ENCODE data around the gene NEUROD2.

NEUROD2 gene

DNA sequence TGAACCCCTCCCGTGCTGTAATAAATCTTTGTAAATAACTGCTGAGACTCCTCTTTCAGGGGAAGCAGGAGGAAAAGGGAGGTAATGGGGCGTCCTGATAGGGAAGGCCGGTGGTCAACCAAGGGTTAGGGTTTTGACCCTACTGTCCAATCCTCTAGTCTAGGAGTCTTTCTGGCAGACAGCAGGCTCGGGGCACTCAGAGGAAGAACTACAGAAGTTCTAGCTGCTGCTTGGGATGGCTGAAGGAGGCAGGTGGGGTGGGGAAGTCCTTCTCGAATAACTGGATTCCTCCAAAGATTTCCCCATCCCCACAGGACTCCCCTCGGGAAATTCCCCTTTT lies 28.8 kb upstream of the NEUROD2 start:
- TF ChIP-seq, protein P1, sequence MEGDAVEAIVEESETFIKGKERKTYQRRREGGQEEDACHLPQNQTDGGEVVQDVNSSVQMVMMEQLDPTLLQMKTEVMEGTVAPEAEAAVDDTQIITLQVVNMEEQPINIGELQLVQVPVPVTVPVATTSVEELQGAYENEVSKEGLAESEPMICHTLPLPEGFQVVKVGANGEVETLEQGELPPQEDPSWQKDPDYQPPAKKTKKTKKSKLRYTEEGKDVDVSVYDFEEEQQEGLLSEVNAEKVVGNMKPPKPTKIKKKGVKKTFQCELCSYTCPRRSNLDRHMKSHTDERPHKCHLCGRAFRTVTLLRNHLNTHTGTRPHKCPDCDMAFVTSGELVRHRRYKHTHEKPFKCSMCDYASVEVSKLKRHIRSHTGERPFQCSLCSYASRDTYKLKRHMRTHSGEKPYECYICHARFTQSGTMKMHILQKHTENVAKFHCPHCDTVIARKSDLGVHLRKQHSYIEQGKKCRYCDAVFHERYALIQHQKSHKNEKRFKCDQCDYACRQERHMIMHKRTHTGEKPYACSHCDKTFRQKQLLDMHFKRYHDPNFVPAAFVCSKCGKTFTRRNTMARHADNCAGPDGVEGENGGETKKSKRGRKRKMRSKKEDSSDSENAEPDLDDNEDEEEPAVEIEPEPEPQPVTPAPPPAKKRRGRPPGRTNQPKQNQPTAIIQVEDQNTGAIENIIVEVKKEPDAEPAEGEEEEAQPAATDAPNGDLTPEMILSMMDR (IDR thresholded peaks at IDR 0.05; ENCODE audit: borderline replicate concordance, control extremely low read depth, extremely low read depth, insufficient read depth, missing control alignments): no peak
- DNase-seq (ENCODE audit: low spot score): no peak
- in situ Hi-C loops (cut with MboI; ENCODE audit: low sequenced_read_pairs, unreplicated experiment): loop anchor here (10.0 kb wide), 1 partner anchor 108 kb away; no protein-coding TSS in a partner anchor

DNA sequence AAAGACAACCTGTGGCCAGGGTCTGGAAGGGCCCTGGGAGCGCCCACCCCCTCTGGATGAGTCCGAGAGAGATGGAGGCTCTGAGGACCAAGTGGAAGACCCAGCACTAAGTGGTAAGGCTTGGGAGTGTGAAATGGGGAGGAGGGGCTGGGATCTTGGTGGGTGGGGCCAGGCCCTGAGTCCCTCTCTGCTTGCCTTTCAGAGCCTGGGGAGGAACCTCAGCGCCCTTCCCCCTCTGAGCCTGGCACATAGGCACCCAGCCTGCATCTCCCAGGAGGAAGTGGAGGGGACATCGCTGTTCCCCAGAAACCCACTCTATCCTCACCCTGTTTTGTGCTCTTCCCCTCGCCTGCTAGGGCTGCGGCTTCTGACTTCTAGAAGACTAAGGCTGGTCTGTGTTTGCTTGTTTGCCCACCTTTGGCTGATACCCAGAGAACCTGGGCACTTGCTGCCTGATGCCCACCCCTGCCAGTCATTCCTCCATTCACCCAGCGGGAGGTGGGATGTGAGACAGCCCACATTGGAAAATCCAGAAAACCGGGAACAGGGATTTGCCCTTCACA lies 28.0 kb upstream of the NEUROD2 start:
- DNase-seq (ENCODE audit: low spot score): no peak
- TF ChIP-seq, protein P1 (IDR thresholded peaks at IDR 0.05; ENCODE audit: borderline replicate concordance, control extremely low read depth, extremely low read depth, insufficient read depth, missing control alignments): no peak
- in situ Hi-C loops (cut with MboI; ENCODE audit: low sequenced_read_pairs, unreplicated experiment): loop anchor here (10.0 kb wide), 1 partner anchor 109 kb away; no protein-coding TSS in a partner anchor

DNA sequence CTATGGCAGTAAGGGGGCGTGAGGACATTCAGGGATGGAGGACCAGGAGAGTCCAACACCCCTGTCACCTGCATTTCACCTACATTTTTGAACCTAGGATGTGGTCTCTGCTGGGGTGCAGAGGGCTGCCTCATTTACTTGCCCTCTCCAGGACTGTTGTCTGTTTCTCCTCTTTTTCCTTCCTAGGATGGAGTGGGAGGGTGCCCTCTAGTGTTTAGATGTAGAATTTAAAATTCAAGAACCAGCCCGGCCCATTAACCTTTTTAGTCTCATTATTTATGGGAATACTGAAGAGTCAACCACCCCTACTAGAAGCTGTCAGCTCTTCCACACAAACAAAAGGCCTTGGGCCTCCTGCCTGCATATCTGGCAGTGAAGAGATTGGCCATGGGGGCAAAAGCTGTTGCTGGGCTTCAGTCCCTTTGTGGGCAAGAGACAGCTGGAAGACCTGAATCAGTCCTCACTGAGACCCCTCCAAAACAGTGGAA lies 26.7 kb upstream of the NEUROD2 start:
- in situ Hi-C loops (cut with MboI; ENCODE audit: low sequenced_read_pairs, unreplicated experiment): loop anchor here (10.0 kb wide), 1 partner anchor 110 kb away; no protein-coding TSS in a partner anchor
- no peak for DNase-seq (ENCODE audit: low spot score)
- TF ChIP-seq, protein P1 (IDR thresholded peaks at IDR 0.05; ENCODE audit: borderline replicate concordance, control extremely low read depth, extremely low read depth, insufficient read depth, missing control alignments): peak; percentile 38

DNA sequence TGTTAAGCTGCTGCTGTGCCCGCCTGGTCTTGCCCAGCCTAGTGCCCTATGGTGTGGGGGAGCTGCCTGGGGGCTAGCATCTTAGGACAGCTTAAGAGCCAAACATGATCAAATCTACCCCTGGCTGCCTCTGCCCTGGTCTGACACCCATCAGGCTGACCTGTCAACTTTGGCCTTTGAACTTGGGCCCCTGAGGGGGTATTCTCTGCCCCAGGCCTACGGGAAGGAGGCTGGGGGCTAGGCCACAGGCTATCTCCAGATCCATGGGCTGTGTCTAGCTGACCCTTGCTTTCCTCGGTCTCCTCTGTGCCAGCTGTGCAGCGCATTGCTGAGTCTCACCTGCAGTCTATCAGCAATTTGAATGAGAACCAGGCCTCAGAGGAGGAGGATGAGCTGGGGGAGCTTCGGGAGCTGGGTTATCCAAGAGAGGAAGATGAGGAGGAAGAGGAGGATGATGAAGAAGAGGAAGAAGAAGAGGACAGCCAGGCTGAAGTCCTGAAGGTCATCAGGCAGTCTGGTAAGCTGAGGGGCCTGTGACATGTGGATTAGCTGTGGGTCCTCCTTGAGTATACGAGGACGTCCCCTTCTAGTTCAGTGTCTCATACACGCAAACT lies 26.0 kb upstream of the NEUROD2 start:
- TF ChIP-seq, protein P1 (IDR thresholded peaks at IDR 0.05; ENCODE audit: borderline replicate concordance, control extremely low read depth, extremely low read depth, insufficient read depth, missing control alignments): no peak
- DNase-seq (ENCODE audit: low spot score): no peak
- in situ Hi-C loops (cut with MboI; ENCODE audit: low sequenced_read_pairs, unreplicated experiment): loop anchor here (10.0 kb wide), 1 partner anchor 111 kb away; no protein-coding TSS in a partner anchor

DNA sequence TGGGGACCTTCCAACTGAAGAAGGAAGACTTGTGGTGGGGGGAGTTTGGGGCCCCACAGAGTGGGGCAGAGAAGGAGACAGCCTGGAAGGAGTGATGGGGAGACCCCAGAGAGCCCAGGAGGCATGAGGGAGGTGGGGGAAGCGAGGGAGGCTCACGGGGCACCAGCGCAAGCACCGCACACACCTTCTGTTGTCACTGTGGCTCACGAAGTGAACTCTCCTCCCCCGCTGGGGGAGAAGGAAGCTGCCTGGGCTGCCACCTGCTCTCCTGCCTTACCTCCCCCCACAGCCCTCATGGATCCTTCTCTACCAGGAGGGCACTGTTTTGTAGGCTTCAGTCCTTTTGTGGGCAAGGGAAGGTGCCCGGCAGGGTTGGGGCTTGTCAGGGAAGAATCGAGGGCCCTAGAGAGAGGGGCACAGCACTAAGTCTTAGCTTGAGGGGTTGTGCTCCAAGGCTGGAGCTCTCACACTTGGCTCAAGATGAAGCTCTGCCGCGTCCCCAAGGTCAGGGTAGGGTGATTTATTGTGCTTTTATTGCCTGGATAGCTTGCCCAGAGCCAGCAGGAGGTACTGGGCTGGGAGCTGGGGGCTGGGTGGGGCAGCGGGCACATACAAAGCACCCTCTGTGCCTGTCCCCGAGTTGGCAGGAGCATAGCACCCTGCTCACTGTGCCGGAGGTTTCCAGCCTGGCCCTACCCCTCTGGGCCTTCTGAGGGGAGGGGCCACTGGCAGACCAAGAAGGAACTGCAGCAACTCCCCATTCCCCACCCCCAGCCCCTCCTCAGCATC lies 24.6 kb upstream of the NEUROD2 start:
- in situ Hi-C loops (cut with MboI; ENCODE audit: low sequenced_read_pairs, unreplicated experiment): loop anchor here (10.0 kb wide), 1 partner anchor 112 kb away; no protein-coding TSS in a partner anchor
- DNase-seq (ENCODE audit: low spot score): no peak

DNA sequence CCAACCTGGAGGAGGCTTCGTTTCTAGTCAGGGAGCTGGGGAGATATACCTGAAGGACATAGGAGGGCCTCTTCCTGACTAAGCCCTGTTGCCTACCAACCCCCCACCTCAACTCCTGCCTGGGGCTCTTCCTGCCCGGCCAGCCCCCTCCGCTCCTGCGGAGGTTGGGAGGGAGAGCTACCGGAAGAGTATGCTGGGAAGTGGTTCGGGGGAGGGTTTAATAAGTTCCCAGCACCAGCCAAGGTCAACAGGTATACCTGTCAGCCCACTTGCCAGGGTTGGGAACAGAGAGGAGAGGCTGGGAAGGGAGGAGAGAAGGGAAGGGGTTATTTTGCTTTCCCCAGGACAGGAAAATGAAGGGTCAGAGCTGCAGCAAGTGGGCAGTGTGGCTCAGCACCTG lies 23.7 kb upstream of the NEUROD2 start:
- DNase-seq (ENCODE audit: low spot score): no peak
- TF ChIP-seq, protein P1 (IDR thresholded peaks at IDR 0.05; ENCODE audit: borderline replicate concordance, control extremely low read depth, extremely low read depth, insufficient read depth, missing control alignments): no peak
- in situ Hi-C loops (cut with MboI; ENCODE audit: low sequenced_read_pairs, unreplicated experiment): loop anchor here (10.0 kb wide), 1 partner anchor 113 kb away; no protein-coding TSS in a partner anchor

More for the DNA sequence above, 24.6 kb upstream of the NEUROD2 start:
- TF ChIP-seq, protein P1 (IDR thresholded peaks at IDR 0.05; ENCODE audit: borderline replicate concordance, control extremely low read depth, extremely low read depth, insufficient read depth, missing control alignments): no peak
